Epidermal melanocyte (primary cell): ENCODE measurements around the gene PAPPA2.
"Not testable (repeated sequence)": the region's sequence is repeated elsewhere in the genome, so short reads cannot be mapped to it uniquely, and the experiment has no call there.

Experiments
- DNase-seq: peaks from one replicate; pipeline ENCODE4 v3.0.0; 2011; ENCODE audit warnings: low spot score; ENCODE audit not compliant: insufficient read length

The PAPPA2 gene

GRCh38 chr1:176552217-176552991 is 89.4 kb downstream of the PAPPA2 start:
- no peak for DNase-seq

GRCh38 chr1:176552999-176553398 is 90.0 kb downstream of the PAPPA2 start:
- DNase-seq, result no peak

DNA sequence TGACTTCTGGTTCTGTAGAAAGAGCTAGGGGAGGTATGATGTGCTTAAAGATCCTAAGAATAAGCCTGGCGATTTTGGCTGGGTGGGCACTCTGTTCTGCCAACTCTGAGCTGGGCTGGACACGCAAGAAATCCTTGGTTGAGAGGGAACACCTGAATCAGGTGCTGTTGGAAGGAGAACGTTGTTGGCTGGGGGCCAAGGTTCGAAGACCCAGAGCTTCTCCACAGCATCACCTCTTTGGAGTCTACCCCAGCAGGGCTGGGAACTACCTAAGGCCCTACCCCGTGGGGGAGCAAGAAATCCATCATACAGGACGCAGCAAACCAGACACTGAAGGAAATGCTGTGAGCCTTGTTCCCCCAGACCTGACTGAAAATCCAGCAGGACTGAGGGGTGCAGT is 93.3 kb downstream of the PAPPA2 start:
- DNase-seq, result no peak

GRCh38 chr1:176557543-176558258 is 94.7 kb downstream of the PAPPA2 start:
- DNase-seq, result no peak

DNA sequence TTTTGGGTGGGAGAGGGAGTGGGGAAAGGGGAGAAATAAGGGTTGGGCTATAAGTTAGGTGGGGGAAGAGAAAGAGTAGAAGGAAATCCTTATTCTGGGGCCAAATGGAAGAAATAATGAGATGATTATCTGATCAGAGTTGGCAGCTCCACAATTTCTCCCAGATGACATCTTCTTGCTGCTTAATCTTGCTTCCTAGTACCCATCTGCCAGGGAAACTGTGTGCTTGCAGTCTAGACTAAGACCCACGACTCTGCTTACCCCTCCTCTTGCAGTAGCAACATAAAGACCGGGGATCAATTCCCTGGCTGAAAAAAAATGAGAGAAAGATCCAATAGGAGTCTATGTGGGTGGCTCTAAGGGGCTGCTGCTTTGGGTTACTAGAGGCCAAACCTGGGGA is 95.6 kb downstream of the PAPPA2 start:
- no peak for DNase-seq

DNA sequence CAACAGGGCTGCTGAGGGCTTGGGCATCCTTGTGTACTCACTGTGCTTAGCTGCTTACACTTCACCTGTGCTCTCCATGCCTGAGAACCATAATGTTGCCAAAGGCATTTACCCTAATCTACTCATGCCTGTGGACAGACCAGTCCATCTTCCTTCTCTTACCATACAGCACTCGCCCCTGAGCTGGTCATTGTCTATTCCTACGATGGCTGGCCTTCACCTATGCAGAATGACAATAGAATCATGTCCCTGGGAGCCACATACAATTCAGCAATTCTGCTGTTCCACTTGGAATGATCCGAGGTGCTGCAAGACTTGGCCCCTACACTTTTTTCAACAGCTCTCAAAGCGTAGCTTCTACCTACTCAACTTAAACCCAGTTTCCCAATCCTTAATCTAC is 96.5 kb downstream of the PAPPA2 start:
- DNase-seq, result no peak

- peak; percentile 77 for DNase-seq
Observed at GRCh38 chr1:176559878-176560277, 96.9 kb downstream of the PAPPA2 start.

GRCh38 chr1:176560681-176561080 is 97.7 kb downstream of the PAPPA2 start:
- DNase-seq, result no peak

- DNase-seq, result not testable (repeated sequence)
Observed at GRCh38 chr1:176561761-176562160, 98.8 kb downstream of the PAPPA2 start.

DNA sequence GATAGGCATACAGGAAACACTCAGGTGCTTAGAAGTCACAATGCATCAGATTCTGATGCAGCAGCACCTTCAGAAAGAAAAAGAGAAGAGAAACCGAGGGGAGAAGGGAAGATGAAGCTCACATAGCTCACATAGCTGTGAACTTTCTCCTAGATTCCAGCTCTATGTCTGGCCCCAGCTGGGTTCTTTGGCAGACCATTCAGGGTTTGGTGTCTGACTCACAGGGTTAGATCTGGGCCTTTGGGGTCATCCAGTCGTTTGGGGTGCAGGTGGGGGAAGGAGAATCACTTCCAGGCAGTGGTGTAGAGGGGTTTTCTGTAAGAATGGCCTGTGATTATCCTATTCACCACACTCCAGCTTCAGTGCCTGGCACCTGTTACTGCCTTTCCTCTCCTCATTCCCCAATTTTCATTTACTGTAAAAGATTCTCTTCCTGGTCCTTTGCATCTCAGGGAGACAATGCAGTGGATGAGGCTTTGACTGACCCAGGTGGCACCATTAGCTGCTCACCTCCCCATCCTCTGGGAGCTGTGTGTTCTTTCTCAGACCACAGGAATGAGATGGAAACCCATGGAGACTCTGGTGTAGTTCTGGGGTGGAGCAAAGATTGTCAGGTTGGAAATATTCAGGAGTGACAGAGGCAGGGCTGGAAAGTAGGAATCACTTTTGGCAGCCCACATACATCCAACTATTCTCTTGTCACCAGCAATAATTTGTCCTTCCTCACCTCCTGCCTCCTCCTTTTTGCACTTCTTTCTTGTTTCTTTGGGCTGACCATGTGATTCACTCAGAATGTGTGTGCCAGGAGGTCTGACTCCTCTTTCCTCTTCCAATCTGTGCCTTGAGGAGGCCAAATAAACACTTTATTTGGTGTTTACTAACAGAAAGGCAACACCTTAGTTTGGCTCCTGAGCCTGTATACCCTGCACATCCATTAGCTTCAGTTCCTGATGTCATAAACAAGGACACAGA is 103.3 kb downstream of the PAPPA2 start:
- no peak for DNase-seq

GRCh38 chr1:176567190-176567794 is 104.3 kb downstream of the PAPPA2 start:
- DNase-seq, result no peak

DNA sequence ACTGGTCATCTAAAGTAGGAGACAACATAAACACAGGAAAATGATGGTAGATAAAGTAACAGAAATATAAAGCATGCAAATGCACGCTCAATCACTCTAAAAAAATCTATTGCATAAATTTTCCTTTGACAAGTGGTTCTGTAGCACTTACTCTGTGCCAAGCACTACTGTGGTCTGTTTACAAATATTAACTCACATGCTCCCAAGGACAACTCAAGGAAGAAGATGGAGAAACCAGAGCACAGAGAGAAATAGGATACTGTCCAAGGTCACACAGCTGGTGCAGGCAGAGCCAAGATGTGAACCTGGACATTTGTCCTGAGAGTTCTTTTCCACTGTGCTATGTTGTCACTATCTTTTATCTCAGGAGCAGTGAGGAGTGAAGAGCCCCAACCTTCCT is 105.2 kb downstream of the PAPPA2 start:
- no peak for DNase-seq

DNA sequence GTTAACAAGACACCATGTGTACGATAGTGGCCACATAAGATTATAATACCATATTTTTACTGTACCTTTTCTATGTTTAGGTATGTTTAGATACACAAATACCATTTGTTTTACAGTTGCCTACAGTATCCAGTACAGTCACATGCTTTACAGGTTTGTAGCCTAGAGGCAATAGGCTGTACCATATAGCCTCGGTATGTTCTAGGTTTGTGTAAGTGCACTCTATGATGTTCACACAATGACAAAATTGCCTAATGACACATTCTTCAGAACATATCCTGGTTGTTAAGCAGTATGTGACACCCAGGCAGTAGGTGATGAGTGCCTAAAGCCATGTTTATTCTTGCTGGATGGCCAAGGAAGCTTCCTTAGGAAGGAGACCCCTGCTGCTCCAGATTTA is 111.8 kb downstream of the PAPPA2 start:
- DNase-seq, result no peak

DNA sequence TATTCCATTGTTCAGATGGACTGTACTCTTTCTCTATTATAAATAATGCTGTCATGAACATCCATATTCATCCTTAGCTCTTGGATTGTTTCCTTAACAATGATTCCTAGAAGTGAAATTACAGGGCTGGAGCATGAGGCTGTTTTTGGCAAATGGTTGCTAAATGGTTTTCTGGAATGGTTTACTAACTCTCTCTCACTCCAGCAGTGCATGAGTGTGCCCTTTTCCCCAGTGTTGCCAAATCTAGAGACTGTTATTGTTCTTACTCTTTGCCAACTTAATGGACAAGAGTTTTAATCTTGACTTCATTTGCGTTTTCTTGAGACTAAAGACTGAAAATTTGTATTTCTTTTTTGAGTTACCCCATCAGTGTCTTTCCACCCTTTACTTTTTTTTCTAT is 113.0 kb downstream of the PAPPA2 start:
- no peak for DNase-seq

DNA sequence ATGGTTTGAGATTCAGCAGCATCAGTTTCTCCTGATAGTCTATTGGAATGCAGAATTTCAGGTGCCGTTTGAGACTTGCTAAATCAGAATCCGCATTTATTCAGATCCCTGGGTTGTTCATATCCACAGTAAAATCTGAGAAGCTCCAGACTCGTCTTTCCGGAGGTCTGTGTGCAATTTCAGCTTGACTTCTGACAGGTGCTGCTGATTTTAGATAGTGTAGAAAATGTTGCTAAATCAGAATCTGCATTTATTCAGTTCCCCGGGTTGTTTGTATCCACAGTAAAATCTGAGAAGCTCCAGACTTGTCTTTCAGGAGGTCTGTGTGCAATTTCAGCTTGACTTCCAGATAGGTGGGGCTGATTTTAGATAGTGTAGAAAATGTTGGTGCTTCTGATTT is 113.7 kb downstream of the PAPPA2 start:
- DNase-seq, result no peak

DNA sequence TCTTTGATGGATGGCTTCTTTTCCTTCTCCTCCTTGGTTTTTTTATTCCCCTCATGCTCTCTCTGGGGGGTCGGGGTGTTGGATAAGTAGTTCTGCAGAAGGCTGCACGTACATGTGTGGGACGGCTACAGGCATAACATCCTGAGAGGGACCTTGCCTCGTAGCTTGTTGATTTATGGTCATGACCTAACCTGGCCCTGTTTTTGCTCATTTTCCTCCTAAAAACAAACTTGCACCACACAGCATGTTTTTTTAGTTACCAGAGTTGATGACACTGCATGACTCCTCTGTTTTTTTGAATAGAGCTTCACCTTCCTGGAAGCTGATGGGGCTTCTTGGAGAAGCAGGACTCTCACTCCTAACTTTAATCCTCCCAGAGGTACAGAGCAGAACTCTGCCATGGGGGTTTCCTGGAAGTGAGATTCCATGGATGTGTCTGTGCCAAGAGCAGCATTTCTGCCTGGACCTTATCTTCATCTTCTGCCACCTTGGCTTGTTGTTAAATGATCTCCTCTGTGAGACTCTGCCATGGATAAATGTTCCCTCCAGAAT is 114.7 kb downstream of the PAPPA2 start:
- no peak for DNase-seq

GRCh38 chr1:176579087-176579486 is 116.1 kb downstream of the PAPPA2 start:
- DNase-seq, result no peak

DNA sequence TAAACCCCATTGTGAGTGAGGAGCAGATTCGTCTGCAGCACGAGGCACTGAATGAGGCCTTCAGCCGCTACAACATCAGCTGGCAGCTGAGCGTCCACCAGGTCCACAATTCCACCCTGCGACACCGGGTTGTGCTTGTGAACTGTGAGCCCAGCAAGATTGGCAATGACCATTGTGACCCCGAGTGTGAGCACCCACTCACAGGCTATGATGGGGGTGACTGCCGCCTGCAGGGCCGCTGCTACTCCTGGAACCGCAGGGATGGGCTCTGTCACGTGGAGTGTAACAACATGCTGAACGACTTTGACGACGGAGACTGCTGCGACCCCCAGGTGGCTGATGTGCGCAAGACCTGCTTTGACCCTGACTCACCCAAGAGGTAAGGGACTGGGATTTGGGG is 132.2 kb downstream of the PAPPA2 start:
- no peak for DNase-seq

- no peak for DNase-seq
Observed at GRCh38 chr1:176601348-176601747, 138.4 kb downstream of the PAPPA2 start.

DNA sequence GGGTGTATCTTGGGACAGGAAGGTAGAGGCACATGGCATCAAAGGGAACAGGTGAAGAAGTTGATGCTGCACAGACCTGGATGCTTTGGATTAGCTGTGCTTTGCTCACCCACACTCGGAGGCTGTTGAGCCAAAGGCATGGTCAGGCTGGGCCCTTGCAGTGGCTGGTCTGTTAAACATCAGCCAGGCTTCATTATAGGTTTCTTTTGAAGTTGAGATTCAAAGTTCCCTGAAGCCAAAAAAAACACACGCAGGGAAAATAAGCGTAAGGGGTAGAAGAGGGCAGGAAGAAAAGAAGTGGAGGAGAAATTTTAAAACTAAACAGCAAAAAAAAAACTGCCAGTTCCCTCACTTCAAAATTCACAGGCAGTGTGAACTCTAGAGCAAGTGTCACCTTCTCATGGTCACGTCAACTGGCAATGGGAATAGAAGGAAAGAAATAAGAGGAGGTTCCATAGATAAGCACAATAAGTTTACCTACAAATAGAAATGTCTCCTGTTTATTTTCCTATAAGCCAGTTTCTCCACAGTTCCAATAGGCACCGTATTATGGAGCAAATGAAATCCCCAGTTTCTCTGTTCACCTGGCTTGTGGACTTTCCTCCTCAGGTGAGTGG is 139.5 kb downstream of the PAPPA2 start:
- no peak for DNase-seq

GRCh38 chr1:176603696-176604095 is 140.7 kb downstream of the PAPPA2 start:
- DNase-seq, result no peak
